Head of caudate nucleus (tissue), 42 donors: ENCODE results near the gene CEP164.

Experiments used
- DNase-seq, 42 donors: peaks; one replicate each; pipeline versions ENCODE4 v3.0.0 to v3.0.0-alpha.2; 2020 to 2021; ENCODE audit warnings: mixed read lengths in 7 of 42
- intact Hi-C: fragments of 100-400 bp; cut with DNase I; formaldehyde crosslinking; loops from one replicate; pipeline ENCODE4 v1.15.0; 2022

Gene CEP164

DNA sequence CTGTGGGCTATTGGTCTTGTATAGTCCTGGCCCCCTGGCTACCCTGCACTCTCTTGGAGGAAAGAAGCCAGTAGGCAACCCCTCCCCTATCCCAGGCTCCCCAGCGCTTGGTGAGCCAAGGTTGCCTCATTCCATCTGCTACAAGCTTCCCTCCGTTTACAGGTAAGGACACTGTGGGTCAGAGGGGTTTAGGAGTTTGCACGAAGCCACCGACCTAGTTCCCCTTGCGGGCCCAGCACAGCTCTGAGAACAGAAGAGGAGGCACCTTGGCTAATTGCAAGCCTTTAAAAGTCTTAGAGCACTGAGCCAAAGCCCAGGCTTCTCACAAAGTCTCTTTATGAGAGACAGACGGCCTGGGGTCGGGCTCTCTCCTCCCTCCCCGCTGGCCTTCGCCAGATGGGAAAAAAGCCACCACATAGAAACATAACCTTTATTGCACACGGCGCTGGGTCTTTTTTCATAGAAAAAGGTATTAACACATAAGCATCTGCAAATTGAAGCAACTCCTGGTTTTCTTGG, 99.8 kb downstream of the CEP164 start:
- intact Hi-C loops, result loop anchor here (5.0 kb wide), 1 partner anchor 390 kb away; no protein-coding TSS in a partner anchor

DNA sequence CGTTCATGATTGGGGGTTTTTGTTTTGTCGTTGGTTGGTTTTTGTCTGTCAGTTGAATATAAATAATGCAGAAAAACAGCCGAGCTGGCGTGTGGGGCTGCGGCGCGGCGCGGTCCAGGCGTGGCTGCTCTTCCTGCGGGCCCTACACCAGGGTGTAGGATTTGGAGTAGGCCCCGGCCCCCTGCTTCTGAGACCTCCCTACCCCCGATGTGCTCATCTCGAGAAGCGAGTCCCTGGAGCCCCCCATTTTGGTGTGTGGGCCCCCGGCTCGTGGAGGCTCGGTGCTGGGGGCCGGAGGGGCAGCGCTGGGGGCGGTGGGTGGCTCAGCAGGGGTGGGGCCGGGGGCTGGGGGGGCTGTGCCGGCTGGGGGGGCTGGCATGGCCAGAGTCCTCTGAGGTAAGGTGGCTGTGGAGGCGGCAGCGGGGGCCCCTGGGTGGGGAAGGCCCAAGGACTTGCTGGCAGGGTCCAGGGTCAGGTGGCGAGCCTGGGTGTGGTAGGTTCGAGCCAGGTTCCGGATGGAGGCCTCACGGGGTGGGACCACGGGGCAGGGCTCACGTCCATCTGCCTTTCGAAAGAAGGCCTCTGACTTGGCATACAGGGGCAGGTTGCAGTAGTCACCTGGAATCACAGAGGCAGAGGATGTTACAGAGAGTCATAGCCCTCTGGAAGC, 100.7 kb downstream of the CEP164 start:
- peak in 1 of 42 donors; percentile 27 for DNase-seq
- intact Hi-C loops, result loop anchor here (5.0 kb wide), 1 partner anchor 389 kb away; no protein-coding TSS in a partner anchor

More for the DNA sequence above, 99.8 kb downstream of the CEP164 start:
- DNase-seq, result peak in 8 of 42 donors; percentile 29 to 54 (median 31)

DNA sequence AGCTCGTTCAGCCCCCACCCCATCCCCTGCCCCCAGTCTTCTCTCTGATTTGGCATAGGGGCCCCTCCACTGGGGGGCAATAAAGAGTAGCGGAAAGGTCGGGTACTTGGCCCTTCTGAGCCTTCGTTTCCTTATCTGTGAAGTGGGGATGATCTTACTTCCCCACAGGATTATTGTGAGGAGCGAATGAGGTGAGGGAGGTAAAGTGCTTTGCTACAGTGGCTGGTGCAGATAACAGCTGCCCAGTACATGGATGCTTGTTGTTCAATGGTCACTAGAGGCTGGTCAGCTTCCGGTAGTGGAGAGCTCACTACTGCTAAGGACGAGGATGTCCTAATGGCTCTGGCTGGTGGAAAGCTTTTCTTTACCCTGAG, 101.2 kb downstream of the CEP164 start:
- intact Hi-C loops, result loop anchor here (5.0 kb wide), 1 partner anchor 388 kb away; no protein-coding TSS in a partner anchor
- DNase-seq, result no peak

DNA sequence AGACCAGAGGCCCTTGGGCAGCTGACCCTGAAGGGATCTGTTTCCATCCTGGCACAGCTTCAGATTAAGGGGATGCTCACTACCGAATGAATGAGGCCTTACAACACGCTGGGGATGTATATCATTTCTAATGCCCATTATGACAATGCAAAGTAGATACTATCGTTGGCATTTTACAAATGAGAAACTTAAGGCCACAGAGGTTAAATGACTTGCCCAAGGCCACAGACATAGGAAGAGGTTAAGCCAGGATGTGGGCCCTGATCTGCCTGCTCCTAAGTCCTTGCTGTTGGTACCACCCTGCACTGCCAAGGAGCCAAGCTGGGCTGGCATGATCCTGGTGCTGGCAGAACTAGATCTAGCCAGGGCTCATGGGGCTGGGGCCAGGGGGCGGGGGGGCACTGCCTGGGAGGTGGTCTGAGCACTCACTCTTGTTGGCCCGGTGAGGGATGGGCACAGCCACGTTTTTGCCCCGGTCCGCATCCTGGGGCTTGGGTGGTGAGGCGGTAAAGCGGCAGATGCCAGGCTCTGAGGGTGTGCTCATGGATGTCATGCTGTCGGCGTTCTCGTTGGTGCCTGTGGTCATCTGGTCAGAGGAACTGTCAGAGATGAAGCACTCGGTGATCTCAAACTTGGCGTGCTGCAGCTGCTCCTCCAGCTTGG, 102.8 kb downstream of the CEP164 start:
- peak in 2 of 42 donors; percentile 13 to 35 for DNase-seq
- intact Hi-C loops, result no loop called here

DNA sequence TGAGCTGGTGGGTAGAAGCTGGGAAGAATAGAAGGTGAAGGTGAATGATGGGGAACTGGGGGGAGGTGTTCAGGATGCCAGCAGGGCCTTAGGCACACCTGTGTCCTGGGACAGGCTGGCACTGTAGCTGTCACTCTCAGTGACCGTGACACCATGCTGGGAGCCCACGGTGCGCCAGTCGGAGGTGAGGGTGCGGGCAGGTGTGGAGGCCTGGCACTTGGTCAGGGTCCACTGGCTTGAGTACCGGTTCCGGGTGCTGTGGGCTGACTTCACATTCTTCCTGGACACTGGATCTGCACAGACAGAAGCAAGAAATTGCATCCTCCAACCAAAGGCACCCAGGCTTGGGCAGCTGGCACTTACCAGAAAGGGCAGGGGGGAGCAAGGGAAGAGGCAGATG, 103.8 kb downstream of the CEP164 start:
- intact Hi-C loops, result no loop called here
- no peak for DNase-seq

DNA sequence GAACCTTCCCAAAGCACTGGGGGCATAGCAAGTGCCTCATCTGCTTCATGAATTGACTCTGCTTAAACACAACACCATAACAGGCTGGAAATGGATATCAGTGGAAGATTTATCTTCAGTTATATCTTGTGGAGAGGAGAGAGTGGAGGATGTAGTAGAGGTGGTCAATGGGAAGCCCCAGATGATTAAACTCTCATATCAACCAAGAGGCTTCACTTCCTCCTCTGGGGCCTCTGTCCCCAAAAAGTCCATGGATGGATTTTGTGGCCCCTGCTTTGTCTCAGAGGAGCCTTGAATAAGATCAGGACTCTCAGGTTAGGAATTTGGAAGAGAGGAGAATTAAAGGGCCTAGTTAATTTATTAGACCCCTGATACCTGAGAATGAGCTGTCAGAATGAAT, 106.1 kb downstream of the CEP164 start:
- DNase-seq, result no peak
- intact Hi-C loops, result no loop called here

DNA sequence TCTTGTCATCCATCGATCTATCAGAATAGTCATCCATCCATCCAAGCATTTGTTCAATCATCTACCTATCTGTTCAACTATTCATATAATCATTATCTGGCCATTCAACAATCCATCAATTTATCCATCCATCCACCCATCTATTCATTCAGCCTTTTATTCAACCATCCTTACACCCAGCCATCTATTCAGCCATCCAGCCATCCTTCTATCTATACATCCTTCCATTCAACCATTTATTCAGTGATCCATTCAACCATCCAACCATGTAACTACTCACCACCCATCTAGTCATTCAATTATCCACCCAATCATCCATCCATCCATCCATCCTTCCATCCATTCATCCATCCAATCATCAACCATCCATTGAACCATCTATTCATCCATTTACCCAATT, 106.8 kb downstream of the CEP164 start:
- intact Hi-C loops, result no loop called here

DNA sequence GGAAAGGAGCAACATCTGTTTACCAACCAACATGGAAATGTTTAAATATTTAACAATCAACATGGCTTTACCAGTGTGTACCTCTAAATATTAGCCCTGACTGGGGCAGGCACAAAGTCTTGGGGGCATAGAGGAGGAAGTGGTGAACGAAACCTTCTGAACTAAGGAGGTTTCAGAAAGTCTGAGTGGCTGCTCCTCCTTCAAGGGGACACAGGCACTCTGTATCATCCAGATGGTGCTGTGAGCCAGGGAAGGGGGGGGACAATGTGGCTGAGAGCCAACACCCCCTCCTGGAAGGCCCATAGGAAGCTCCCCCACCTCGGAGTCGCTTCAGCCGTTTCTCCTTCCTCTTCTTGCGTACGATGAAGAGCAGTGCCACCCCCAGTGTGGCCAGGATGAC, 107.7 kb downstream of the CEP164 start:
- intact Hi-C loops, result no loop called here
- DNase-seq, result peak in 1 of 42 donors; percentile 21

More for the DNA sequence above, 106.8 kb downstream of the CEP164 start:
- no peak for DNase-seq

DNA sequence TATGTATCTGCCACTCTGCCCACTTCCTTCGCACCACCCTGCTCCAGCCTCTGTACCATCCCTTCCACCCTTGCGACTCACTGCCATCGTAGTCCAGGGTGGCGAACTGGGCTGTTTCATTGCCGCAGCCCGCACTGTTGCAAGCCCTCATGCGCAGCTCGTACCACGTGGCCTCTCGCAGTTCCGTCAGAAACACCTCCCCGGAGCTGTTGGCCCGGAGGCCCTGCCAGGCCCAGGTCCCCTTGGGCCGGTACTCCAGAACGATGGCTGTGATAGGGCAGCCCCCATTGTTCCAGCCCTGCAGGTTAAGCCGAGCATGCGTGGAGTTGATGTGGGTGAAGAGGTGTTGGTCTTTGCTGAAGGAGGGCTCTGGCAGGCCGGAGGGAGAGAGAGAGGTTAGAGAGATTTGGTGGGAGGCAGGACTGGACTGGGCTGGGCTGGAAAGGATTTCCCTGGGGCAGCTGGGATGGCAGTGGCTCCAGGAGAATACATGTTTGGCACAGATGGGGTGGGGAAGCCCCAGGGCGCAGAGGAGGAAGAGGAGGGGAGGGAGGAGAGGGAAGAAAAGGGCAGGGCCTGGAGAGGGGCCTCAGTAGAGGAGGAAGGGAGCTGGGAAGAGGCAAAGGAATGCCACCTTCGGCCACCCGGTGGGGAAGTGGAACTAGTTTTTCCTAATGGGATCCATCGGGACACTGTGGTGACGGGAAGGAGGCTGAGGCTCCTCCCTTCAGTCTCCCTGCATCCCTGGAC, 109.6 kb downstream of the CEP164 start:
- DNase-seq, result peak in 1 of 42 donors; percentile 12
- intact Hi-C loops, result no loop called here

DNA sequence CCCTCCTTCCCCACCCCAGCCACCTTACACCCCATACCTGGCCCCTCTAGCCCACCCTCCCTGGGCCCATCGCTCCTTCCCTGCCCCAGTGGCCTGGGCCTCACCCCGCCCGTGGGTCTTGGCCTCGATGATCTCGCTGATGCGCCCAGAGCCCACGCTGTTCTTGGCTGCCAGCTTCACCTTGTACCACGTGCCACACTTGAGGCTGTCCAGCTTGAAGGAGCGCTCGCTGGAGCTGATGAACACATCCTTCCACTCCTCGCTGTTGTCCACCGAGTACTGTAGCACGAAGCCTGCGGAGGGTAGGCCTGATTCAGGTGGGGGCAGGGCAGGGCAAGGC, 110.1 kb downstream of the CEP164 start:
- intact Hi-C loops, result no loop called here
- peak in 1 of 42 donors; percentile 24 for DNase-seq

DNA sequence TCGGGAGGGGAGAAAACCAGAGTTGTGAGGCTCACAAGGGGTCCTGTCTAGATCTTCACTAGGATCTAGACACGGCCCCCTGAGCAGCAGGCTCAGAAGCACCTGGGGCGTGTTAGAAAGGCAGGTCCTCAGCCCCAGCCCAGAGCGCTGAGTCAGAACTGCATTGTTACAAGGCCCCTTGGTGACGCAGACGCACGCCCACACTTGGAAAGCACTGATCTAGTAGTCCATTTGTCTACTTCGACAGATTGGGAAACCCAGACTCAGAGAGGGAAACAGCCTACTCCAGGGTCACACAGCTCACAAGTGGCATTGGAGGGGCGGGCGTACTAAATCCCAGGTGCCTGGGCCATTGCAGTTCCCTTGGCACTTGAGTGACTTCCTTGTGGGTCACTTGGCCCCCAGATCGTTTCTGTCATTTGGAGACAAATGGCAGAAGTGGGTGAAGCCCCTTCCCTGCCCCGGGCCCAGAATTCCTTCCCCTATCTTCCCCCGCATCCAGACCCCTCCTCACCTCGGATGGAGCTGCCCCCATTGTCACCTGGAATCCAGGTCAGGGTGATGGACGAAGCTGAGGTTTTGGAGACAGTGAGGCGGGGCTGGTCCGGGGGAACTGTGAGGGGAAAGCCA, 110.8 kb downstream of the CEP164 start:
- peak in 41 of 42 donors; percentile 33 to 91 (median 68) for DNase-seq
- intact Hi-C loops, result no loop called here

DNA sequence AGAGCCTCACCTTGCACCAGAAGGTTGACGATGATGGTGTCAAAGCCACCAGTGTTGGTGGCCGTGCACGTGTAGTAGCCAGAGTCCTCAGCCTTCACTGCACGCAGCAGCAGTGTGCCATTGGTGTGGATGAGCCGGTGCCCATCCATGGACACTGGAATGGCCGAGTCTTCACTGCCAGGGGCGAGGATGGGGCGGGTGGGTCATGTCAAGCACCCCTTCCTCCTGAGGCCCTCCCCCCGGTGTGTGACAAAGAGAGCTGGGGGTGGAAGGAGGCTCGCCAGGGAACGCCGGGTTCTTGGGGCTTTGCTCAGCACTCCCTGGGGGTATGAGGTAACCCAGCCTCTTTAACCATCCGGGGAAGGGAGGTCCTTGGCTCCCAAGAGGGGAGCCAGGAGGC, 111.6 kb downstream of the CEP164 start:
- DNase-seq, result peak in 1 of 42 donors; percentile 18
- intact Hi-C loops, result no loop called here

DNA sequence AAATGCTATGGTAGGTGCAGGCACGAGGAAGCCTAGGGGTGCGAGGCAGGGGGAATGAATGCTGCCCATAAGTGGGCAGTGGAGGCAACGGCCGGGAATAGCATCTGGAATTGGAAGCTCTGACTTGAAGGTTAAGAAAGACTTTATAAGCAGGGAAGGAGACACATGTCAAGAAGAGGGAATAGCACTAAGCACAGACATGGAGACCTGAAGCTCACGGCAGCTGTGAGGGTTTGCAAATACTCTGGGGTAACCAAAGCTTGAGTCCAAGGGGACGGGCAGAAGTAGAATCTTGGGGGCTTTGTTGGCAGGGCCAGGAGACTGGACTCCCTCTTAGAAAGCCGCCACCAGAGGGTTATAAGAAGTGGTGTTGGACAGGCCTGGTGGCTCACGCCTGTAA, 112.6 kb downstream of the CEP164 start:
- DNase-seq, result no peak
- intact Hi-C loops, result loop anchor here (5.0 kb wide), 1 partner anchor 377 kb away; no protein-coding TSS in a partner anchor

DNA sequence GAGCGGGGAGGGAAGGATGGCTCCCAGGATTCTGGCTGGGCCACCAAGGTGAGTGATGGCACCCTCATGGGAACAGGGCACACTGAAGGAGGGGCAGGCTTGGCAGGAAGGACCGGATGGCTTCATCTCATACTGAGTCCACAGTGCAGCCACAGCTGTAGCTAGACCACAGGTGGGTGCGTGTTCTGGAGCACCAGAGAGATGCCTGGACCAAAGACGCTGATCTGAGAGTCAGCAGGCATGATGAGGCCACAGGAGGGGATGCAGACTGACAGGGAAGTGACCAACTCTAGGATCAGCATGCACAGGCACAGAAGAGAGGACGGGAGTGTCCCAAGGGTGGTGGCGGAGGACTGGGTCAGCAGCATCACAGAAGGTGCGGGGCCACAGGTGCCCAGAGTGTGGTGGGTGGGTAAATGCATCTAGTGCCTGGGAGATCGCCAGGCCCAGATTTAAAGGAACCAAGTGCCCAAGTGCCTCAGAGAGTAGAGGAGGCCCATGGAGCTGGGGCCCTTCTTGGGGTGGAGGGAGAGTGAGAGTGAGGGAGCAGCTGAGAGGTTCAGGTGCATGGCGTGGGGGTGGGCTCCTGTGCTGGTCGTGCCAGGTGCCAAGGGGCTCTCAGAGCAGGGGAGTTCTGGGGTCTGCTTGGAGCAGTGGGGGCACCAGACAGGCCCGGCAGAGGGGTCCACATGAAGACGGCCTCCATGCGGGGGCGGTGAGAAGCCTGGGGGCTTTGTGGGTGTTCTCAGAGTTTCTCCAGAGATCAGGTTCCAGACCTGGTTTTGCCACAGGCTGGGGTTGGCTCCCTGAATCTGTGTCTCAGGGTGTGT, 113.7 kb downstream of the CEP164 start:
- intact Hi-C loops, result loop anchor here (5.0 kb wide), 1 partner anchor 376 kb away; no protein-coding TSS in a partner anchor
- peak in 1 of 42 donors; percentile 19 for DNase-seq

DNA sequence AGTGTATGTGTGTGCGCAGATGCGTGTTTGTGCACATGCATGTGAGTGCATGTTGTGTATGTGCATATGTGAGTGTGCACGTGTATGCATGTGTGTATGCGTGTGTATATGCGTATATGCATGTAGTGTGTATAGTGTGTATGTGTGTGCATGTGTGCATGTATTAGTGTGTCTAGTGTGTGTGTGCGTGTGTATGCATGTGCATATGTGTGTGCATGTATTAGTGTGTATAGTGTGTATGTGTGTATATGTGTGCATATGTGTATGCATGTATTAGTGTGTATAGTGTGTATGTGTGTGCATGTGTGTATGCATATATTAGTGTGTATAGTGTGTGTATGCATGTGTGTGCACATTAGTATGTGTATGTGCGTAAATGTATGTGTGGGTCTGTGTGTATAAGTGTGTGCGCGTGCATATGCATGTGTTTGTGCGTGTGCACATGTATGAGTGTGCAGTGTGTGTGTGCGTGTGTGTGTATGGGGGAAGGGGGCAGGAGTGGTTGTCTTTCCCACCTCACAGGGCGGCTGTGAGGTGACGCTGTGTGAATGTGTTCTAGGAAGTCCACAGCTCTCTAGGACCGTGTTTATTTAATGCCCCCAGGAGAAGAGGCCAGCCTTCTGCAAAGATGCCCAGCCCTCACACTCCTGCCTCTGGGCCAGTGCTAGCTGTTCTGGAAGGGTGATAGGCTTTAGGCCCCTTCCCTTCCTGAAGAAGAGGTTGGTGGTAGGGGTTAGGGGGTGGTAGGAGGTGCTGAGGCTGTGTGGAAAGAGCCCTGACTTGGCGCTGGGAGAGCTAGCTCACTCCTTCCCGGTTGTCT, 114.6 kb downstream of the CEP164 start:
- peak in 1 of 42 donors; percentile 17 for DNase-seq
- intact Hi-C loops, result loop anchor here (5.0 kb wide), 1 partner anchor 375 kb away; no protein-coding TSS in a partner anchor

DNA sequence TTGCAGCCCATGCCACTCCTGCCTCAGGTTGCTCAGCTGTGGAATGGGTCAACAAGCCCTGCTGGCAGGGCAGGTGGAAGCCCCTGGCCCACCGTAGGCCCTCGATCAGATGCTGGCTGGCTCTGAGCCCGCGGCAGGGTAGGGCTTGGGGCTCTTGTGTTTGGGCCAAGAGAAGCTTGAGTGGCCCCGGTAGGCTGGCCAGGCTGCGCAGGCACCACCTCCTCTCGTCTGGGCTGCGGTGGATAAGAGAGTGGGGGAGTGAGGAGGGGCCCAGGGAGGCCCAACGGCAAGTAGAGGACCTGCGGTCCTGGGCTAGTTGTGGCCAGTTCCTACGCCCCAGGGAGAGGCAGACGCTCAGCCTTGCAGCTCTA, 115.2 kb downstream of the CEP164 start:
- peak in 1 of 42 donors; percentile 16 for DNase-seq
- intact Hi-C loops, result loop anchor here (5.0 kb wide), 1 partner anchor 374 kb away; no protein-coding TSS in a partner anchor
